Activated CD8-positive, alpha-beta memory T cell treated with anti-CD3 and anti-CD28 coated beads, Interleukin-2, amount 50 U/mL, for 4 hours (primary cell): ENCODE measurements around the gene HEATR1.
"Not testable (repeated sequence)": the region's sequence is repeated elsewhere in the genome, so short reads cannot be mapped to it uniquely, and the experiment has no call there.

ENCODE experiments used
- DNase-seq: peaks from one replicate; pipeline ENCODE4 v3.0.0-alpha.2; 2020

Gene HEATR1, protein sequence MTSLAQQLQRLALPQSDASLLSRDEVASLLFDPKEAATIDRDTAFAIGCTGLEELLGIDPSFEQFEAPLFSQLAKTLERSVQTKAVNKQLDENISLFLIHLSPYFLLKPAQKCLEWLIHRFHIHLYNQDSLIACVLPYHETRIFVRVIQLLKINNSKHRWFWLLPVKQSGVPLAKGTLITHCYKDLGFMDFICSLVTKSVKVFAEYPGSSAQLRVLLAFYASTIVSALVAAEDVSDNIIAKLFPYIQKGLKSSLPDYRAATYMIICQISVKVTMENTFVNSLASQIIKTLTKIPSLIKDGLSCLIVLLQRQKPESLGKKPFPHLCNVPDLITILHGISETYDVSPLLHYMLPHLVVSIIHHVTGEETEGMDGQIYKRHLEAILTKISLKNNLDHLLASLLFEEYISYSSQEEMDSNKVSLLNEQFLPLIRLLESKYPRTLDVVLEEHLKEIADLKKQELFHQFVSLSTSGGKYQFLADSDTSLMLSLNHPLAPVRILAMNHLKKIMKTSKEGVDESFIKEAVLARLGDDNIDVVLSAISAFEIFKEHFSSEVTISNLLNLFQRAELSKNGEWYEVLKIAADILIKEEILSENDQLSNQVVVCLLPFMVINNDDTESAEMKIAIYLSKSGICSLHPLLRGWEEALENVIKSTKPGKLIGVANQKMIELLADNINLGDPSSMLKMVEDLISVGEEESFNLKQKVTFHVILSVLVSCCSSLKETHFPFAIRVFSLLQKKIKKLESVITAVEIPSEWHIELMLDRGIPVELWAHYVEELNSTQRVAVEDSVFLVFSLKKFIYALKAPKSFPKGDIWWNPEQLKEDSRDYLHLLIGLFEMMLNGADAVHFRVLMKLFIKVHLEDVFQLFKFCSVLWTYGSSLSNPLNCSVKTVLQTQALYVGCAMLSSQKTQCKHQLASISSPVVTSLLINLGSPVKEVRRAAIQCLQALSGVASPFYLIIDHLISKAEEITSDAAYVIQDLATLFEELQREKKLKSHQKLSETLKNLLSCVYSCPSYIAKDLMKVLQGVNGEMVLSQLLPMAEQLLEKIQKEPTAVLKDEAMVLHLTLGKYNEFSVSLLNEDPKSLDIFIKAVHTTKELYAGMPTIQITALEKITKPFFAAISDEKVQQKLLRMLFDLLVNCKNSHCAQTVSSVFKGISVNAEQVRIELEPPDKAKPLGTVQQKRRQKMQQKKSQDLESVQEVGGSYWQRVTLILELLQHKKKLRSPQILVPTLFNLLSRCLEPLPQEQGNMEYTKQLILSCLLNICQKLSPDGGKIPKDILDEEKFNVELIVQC (N-terminal part only)

DNA sequence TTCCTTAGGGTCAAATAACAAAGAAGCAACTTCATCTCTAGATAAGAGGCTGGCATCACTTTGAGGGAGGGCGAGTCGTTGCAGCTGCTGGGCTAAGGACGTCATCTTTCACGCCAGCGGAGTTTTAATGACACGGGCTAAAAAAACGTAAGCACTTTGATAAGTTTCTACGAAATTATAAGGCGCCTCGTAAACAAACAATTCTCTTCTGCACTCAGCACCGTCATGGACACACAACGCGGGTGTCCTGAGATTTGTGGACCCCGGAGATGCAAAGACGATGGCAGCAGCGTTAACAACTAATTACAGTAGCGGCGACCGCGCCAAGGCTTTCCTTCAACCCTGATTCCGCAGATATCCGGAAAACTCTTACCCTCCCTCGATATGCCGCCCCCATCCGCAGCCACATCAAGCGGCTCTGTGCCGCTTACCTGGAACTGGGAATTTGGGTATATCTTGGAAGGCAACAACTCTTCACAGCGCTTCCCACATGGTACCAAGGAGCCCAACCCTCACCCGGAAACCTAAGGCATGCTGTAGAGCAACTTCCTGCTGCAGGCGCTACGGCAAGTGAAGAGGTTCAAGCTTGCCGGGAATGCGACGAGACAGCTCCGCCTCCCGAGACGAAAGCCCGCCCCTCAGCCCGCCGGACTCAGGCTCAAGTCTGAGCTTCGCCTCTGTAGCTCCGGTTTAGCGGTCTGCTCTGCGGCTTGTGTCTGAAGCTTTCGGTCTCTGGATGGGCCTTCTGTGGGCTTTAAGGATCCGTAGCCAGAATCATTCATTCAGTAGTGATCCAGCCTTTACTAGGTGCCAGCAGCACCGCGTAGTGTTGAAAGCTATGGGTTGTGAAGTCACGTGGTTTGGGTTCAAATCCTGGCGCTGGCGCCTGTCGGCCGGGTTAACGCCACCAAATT lies at the start of gene HEATR1:
Gene HEATR1 (minus strand): TSS at position 526 of the 914 bp plus-strand sequence. CDS start 421 bp downstream, at position 105.
- DNase-seq = peak; percentile 87

DNA sequence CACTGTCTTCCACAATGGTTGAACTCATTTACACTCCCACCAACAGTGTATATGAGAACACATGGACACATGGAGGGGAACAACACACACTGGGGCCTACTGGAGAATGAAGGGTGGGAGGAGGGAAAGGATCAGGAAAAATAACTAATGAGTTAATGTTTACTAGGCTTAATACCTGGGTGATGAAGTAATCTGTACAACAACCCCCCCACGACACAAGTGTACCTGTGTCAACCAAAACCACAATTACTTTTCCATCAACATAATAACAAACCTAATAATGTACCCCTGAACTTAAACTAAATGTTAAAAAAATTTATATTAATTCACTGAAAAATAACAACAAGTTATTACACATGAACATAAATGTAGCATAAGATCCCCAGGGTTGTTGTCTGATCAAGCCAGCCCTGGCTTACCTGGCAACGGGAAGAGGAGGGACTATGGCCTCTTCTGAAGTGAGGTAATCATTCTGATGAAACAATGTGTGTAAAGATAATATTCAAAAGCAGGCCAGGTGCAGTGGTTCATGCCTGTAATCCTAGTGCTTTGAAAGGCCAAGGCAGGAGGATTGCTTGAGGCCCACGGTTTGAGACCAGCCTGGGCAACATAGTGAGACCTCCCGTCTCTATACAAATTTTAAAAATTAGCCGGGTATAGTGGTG lies 40.8 kb upstream of the HEATR1 start:
- no peak for DNase-seq

DNA sequence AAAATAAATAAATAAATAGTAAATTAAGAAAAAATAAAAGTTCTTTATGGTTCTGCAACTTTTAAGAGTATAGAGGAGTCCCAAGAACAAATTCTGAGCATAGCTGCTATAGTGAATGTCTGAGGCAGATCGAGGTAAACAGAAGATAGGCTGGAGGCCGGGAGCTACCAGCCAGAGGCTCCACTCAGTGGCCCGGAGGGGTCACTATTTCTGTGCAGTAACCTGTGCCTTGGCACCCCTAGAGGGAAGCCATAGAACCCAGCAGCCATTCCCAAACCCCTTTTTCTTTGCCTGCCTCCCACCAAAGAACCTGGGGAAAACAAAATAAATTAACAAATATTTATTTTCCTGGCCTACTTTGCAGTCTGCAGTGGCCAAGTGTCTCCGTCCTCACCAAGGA lies 38.4 kb upstream of the HEATR1 start:
- no peak for DNase-seq

DNA sequence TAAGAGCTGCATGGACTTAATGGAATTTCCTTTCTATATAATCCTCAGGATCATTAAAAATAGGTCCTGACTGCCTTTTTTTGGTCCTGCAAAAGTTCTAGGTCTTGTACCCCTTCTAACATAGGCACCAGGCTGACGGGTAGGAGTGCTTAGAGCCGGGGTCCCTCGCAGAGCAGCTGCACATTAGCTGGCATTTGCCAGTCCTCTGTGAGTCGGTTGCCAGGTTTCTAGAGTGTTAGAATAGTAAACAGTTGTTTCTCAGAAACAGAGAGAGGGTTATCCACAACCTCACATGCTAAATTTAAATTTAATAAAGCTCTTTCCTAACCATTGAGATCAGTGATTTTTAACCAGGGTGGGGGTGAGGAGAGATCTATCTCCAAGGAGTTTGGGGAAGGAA lies 35.4 kb upstream of the HEATR1 start:
- no peak for DNase-seq

DNA sequence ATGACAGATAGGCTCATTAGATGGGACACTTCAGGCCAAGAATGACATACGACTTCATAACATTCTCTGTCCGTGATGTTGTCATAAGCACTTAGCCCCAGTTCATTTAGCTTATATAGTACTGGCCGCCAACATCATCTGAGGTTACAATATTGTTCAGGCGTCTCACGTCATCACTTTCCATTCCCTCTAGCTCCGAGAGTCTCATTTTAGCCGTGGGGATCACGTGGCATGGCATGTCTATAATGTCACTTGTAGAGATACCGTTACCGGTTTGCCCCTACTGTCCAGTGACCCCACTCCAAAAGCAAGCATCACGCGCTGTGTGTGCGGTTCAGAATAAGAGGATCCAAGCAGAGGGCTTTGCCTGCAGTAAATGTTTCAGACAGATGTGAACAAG lies 34.6 kb upstream of the HEATR1 start:
- DNase-seq = no peak

DNA sequence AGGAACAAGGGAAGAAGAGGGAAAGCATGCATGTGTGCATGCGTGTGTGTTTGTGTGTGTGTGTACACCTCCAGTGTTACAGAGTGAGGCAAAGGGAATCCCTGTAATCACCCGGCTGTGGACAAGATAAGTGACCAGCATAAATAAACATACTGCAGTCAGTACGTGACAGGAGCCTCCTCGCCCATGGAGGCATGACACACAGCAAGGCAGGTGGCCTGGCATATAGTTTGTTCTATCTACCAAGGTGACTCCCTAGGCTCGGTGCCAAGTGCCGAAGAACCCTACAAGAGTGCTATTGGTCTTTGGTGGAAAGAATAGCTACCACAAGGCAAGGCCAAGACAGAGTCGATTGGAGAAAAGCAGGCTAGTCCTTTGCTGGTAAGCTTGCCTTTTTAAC lies 31.7 kb upstream of the HEATR1 start:
- no peak for DNase-seq

DNA sequence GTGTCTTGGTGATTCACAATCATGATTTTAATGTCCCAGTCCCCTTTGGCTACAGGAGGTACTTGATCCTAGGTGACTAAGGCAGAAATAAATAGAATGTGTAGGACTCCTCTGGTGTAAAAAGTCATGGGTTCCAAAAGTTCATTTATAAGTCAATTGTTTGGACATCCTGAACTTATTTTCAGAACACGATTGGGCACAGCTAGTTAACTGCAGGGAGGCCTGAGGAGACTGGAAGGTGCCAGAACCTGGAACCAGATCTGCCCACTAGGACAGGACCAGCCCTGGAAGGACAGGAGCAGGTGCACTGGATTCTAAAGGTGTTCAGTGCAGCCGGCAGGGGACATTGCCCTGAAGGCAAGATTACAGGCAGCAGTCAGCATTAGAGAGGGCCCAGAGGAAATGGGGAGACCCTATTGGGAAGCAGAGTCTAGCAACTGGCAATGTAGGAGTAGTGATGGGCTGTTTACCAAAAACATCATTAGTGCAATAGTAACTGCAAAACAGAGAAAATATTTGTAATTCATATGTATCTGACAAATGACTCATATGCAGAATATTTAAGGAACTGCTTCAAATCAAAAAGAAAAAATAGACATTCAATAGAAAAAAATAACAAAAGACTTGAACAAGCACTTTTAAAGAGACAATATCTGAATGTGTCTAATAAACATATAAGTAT lies 23.6 kb upstream of the HEATR1 start:
- no peak for DNase-seq

DNA sequence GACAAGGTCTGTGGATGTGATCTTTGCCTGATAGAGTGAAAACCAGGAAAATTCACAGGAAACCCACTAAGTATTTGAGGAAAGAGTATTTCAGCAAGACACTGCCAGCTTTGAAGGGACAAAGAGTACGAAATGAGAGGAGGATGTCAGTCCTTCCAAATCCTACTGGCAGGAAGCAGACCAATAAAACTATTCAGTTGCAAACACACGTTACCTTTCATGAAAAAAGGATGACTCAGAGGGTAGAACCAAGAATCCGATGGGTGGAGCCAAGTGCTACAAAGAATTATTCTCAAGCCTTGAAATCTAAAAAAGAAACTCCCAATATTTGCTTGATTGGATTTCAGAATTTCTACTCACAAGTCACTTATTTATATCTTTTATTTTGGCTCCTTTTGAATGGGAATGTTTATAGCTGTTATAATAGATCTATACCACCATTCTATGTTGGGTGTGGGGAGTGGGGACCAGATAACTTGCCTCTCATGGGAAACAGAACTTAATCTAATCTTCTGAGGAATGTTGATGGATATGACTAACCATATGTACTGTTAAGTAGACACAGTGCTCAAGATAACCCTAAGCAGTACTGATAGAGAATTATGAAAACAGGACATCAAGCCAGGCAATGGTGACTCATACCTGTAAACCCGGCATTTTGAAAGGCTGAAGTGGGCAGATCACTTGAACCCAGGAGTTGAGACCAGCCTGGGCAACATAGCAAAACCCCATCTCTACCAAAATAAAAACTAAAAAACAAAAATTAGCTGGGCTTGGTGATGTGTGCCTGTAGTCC lies 19.3 kb upstream of the HEATR1 start:
- DNase-seq = no peak

DNA sequence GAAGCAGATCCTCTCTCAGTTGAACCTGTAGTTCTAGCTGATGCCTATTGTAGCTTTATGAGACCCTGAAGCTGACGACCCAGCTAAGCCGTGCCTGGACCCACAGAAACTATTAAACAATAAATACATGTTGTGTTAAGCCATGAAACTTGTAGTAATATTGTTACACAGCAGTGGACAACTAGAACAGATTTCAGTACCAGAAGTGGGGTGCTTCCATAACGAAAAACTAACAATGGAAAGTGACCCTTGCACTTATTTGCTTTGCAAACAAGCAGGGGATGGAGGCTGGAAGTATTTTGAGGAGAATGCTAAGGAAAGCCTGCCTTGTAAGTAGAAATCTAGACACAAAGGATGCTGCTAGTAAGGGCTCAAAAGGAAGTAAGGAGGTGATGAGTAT lies 18.1 kb upstream of the HEATR1 start:
- DNase-seq = no peak

DNA sequence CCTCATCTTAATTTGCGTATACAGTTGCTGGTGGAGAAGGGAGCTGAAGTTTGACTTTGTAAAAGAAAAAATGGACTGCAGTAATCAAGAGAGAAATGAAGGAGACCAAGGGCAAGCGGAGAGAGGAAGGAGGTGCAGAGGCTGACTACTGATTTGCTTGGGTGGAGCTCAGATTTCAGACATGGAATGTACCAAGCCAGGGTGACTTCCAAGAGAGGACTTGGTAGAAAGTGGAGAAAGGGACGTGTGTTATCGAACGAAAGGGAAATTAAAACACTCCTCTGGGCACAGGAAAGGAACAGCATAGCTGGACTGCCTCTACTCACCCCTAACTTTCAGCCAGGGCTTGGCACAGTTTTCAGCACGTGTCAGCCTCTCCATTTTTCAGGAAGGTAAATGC lies 15.1 kb upstream of the HEATR1 start:
- DNase-seq = no peak

DNA sequence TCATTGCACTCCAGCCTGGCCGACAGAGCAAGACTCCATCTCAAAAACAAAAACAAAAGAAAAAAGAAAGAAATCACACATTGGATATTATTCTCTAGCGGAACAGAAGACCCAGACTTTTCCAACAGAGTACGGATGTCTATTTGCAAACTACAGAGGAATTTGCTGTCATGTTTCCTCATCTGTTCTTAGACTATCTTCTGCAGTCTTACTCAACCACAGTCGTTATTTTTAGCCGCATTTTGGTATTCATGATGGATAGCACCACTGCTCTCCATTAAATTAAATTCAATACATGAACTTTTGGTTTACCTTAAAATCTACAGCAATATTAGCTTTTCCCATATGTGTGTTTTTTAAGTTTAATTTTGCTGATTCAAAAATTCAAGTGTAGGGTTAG lies 14.2 kb upstream of the HEATR1 start:
- DNase-seq = no peak

DNA sequence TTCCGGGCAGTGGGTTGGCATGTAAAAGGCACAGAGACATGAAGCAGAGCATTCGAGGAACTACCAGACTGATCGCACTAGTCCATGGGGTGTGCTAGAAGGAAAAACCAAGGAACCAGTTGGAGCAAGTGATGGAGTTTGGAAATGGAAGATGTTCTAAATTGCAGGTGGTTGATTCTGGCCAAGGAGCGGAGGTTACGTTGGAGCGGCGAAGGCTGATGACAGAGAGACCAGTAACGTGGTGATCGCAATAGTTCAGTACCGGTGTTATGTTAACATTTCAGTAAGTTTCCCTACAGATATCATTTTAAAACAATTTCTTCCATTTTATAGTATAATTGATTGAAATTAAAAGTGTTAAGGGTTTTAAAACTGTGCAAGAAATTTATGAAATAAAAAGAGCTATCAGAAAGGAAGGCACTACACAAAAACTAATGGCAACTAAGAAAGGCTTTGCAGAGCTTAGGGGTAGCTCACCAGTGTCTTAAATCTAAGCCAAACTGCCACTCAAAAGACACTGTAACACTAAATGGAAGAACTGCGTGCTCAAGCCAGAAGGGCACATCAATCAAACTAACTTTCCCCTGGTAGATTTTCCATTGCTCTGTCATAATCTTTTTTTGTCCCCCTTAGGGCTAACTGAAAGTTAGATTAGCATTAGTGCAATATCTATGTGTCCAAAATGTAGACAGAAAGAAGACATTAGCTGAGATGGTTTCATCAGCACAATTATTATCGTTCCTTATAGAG lies 11.3 kb upstream of the HEATR1 start:
- no peak for DNase-seq

DNA sequence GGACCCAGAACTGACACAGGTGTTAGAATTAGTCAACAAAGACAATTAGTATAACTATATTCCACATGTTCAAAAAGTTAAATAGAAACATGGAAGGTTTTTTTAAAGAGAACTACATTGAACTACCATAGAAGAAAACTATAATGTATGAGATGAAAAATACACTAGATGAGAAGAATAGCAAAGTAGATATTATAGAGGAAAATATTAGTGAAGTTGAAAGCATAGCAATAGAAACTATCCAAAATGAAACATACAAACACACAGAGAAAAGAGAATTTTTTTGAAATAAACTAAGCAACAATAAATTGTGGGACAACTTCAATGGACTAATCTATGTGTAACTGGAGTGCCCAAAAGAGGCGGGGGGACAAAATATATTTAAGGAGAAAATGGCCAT lies 8.0 kb upstream of the HEATR1 start:
- no peak for DNase-seq

DNA sequence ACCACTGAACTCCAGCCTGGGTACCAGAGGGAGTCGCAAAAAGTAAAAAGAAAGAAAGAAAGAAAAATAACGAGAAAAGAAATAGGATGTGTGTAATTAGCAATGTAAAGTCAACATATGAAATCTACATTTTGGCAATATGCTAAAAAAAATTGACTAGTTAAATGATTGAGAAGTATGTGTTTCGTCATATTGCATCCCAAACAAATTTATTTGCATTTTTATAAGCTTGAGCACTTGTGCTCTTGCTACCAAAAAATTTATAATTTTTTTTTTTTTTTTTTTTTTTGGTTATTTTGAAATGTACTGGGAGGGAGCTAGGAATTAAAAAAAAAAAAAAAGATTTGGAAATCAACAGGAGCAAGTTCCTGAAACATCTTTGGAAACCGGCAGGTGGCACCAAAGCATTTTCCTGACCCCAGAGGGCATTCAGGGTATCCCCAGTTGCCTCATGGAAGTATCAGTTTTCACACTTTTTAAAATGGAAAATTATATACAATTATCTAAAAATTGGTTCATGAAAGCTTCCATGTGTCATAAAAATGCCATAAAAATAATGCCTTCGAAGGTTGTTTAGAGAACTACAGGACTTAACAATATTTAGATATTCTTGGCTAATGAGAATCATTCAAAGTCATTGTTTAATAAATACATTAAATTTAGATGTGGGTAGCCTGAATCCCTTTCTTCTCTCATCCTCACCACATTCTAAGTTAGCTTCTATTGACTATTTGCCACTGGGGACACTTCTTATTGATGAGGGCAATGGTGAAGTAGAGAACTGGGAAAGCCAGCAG lies 4.8 kb upstream of the HEATR1 start:
- DNase-seq = no peak

DNA sequence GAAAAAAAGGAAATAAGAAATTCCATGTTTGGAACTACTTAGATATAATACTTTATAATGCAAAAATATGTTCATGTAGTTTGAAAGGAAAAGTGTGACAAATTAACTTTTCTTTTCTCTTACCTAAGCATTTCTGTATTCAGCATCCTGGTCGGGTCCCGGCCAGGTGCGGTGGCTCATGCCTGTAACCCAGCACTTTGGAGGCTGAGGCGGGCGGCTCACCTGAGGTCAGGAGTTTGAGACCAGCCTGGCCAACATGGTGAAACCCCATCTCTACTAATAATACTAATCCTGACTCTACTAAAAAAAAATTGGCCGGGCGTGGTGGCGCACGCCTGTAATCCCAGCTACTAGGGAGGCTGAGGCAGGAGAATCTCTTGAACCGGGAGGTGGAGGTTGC lies 3.3 kb upstream of the HEATR1 start:
- not testable (repeated sequence) for DNase-seq

DNA sequence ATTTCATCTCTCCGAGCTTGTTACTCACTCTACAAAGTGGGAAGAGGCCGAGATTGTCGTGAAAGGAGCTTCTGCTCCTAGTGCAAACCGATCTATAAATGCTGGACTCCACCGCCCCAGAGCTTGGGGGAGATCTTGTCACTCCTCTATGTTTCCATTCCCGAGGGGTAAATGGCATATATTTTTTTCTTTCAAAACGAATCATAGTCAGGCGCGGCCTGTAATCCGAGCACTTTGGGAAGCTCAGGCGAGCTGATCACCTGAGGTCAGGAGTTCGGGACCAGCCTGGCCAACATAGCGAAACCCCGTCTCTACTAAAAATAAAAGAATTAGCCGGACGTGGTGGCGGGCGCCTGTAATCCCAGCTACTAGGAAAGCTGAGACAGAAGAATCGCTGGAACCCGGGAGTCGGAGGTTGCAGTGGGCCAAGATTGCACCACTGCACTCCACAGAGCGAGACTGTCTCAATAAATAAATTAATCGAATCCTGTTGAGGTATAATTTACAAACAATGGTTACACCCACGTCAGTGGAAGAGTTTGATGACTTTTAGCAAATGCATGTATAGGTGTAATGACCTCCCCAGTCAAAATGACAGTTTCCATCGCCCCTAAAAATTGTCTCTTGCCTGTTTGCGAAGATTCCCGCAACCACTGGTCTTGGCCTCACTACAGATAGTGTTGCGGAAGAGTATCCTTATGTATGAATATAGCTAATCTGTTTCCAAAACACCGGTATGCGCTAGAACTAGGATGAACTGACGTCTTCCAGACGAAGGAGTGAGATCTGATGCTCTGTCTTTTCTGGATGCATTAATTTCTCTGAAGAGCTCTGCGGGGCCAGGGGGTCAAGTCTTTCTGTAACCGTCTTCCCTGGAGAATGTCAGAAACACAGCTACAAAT lies 840 bp upstream of the HEATR1 start:
- no peak for DNase-seq

DNA sequence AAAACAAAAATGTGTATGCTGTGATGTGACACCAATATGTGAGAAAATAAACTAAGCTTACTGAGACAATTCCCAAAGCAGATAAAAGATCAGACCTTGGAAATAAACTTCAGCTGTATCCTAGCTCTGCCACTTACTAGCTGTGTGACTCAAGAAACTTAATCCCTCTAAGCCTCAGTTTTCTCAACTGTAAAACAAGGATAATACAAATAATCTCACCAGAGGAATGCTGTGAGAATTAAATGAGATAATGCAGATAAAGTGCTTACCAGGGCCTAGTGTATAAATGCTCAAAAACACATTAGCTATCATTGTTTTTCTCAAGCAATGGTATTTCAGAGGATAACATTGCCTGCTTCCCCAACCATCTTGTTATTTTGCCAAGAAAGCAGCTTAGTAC lies 2.1 kb downstream of the HEATR1 start:
- DNase-seq = no peak
